Naive thymus-derived CD4-positive, alpha-beta T cell (primary cell): ENCODE results near the gene CFAP210. TPM values are rescaled to one million over a fixed set of nuclear protein-coding genes. Genes with fewer than 3 reads are reported as not detected.

ENCODE experiments used
- ATAC-seq: fragments of 150-1000 bp; cut with Tn5 transposase; 2 replicates; pipeline ENCODE4 v1.10.0; 2021; ENCODE audit warnings: mild to moderate bottlenecking, moderate library complexity
- CTCF ChIA-PET: fragments of 350-600 bp; sonication (Branson Sonifier 250); formaldehyde crosslinking; loops from one replicate; lab custom pipeline; 2021; ENCODE audit warnings: antibody characterized with exemption; lab: Charles Lee
- POLR2A ChIA-PET: fragments of 350-600 bp; sonication (Branson Sonifier 250); formaldehyde crosslinking; loops from one replicate; lab custom pipeline; 2021; ENCODE audit warnings: antibody characterized with exemption, inconsistent platforms; lab: Charles Lee
- DNase-seq, 9 donors: peaks; one replicate each; pipeline versions ENCODE4 v3.0.0 to v3.0.0-alpha.2; 2020 to 2022; ENCODE audit warnings: mixed read lengths in 1 of 9
- H3K27ac ChIP-seq: one replicate; pipeline ENCODE4 v1.7.0; 2013; ENCODE audit warnings: mild to moderate bottlenecking, low read depth, low read length, moderate library complexity
- H3K27me3 ChIP-seq, 2 donors: one replicate each; pipeline ENCODE4 v1.7.0; 2013; ENCODE audit warnings: low read length in 2 of 2, mild to moderate bottlenecking in 2 of 2, moderate library complexity in 2 of 2; ENCODE audit not compliant: control insufficient read depth in 2 of 2, insufficient read depth in 2 of 2
- H3K36me3 ChIP-seq, 3 experiments: 1 replicate in 2 of 3; 2 replicates in 1 of 3; pipeline ENCODE4 v1.7.0; 2013; ENCODE audit warnings: low read length in 3 of 3, mild to moderate bottlenecking in 3 of 3, moderate library complexity in 1 of 3; ENCODE audit not compliant: insufficient read depth in 3 of 3, control insufficient read depth in 2 of 3
- H3K4me1 ChIP-seq, 2 donors: one replicate each; pipeline ENCODE4 v1.7.0; 2013; ENCODE audit warnings: low read length in 2 of 2, mild to moderate bottlenecking in 2 of 2, moderate library complexity in 1 of 2; ENCODE audit not compliant: control insufficient read depth in 2 of 2, insufficient read depth in 2 of 2
- H3K4me3 ChIP-seq: 2 replicates; pipeline ENCODE4 v1.7.0; 2013; ENCODE audit warnings: mild to moderate bottlenecking, low read length
- H3K9me3 ChIP-seq, 3 experiments: 1 replicate in 2 of 3; 2 replicates in 1 of 3; pipeline ENCODE4 v1.7.0; 2013; ENCODE audit warnings: low read length in 3 of 3; ENCODE audit not compliant: control insufficient read depth in 2 of 3
- H3K27ac Mint-ChIP-seq, 9 donors: one replicate each; pipeline ENCODE4 v1.8.0; 2020 to 2022; ENCODE audit warnings: mixed read lengths in 9 of 9, mild to moderate bottlenecking in 8 of 9, moderate library complexity in 5 of 9, inconsistent platforms in 2 of 9
- H3K27me3 Mint-ChIP-seq, 5 donors: one replicate each; pipeline ENCODE4 v1.8.0; 2021 to 2022; ENCODE audit warnings: mixed read lengths in 5 of 5, mild to moderate bottlenecking in 1 of 5
- H3K36me3 Mint-ChIP-seq, 5 donors: one replicate each; pipeline ENCODE4 v1.8.0; 2020 to 2022; ENCODE audit warnings: mixed read lengths in 5 of 5, mild to moderate bottlenecking in 3 of 5, inconsistent platforms in 1 of 5
- H3K4me1 Mint-ChIP-seq, 7 donors: one replicate each; pipeline ENCODE4 v1.8.0; 2020 to 2022; ENCODE audit warnings: mixed read lengths in 7 of 7, mild to moderate bottlenecking in 3 of 7, inconsistent platforms in 1 of 7
- H3K4me3 Mint-ChIP-seq, 10 donors: one replicate each; pipeline ENCODE4 v1.8.0; 2020 to 2022; ENCODE audit warnings: mild to moderate bottlenecking in 10 of 10, mixed read lengths in 10 of 10, moderate library complexity in 6 of 10, inconsistent platforms in 2 of 10
- H3K9me3 Mint-ChIP-seq, 11 donors: one replicate each; pipeline ENCODE4 v1.8.0; 2020 to 2022; ENCODE audit warnings: mixed read lengths in 11 of 11, mild to moderate bottlenecking in 4 of 11, inconsistent platforms in 1 of 11, moderate library complexity in 1 of 11
- intact Hi-C, 2 donors: fragments of 100-400 bp; cut with micrococcal nuclease; formaldehyde crosslinking; loops; one replicate each; pipeline ENCODE4 v1.15.1; 2023
- polyA plus RNA-seq, 2 donors: library from polyadenylated mRNA; unstranded; fragments of 300-500 nt; fragmentation: Illumina TruSeq; gene quantifications; one replicate each; pipeline ENCODE4 v1.2.3, GENCODE V29; 2021
- total RNA-seq, 6 experiments: library from RNA in 5 of 6; stranded (reverse) in 5 of 6; gene quantifications; 1 replicate in 5 of 6; 2 replicates in 1 of 6; pipeline ENCODE4 v1.2.3 and lab custom pipeline; 2021 to 2026

Gene CFAP210
- total and polyA plus RNA-seq, 7 experiments from 2014 or later = 1.0 to 3.6 TPM; not detected in 5

DNA sequence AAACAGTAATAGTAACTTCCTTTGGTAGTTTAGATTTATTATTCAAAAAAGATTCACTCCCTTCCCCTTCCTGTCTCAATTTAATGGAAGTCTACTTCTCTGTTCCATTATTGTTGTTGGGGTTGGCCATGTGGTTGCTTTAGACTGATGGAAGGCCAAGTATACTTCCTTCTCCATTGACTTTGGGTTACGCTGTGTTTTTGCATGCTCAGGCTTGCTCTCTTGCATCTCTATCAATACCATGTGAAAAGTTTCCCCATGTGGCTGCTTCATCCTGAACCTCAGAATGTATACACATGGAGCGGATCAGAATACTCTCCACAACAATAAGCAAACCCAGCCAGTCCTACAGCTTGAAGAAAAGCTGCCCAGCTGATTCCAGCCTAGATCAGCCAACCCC lies 20.3 kb downstream of the CFAP210 start:
- Mint-ChIP-seq H3K9me3 (peaks cover 0 to 3% (median 0%) of the 10 kb centered on the region in 11 donors), H3K4me3 (no peak overlapping the region), H3K27ac (no peak overlapping the region), H3K27me3 (peaks cover 5 to 23% (median 10%) of the 10 kb centered on the region in 5 donors), H3K36me3 (no peaks in the 10 kb centered on the region), H3K4me1 (no peaks in the 10 kb centered on the region)
- CTCF ChIA-PET = no interaction called here
- ATAC-seq (no peak), DNase-seq (no peak)
- Histone ChIP-seq H3K4me1 (no peaks in the 10 kb centered on the region), H3K4me3 (no peak overlapping the region), H3K9me3 (no peaks in the 10 kb centered on the region), H3K36me3 (no peaks in the 10 kb centered on the region), H3K27me3 (no peaks in the 10 kb centered on the region), H3K27ac (no peak overlapping the region)
- intact Hi-C loops = no loop called here
- POLR2A ChIA-PET = no interaction called here

- Histone ChIP-seq H3K36me3 (no peaks in the 10 kb centered on the region), H3K27me3 (no peaks in the 10 kb centered on the region), H3K27ac (no peak overlapping the region), H3K9me3 (no peaks in the 10 kb centered on the region), H3K4me3 (no peak overlapping the region), H3K4me1 (no peaks in the 10 kb centered on the region)
- H3K27me3 Mint-ChIP-seq = peaks cover 5 to 23% (median 10%) of the 10 kb centered on the region in 5 donors
- intact Hi-C loops = no loop called here
- no peak overlapping the region for H3K27ac Mint-ChIP-seq
- ChIA-PET POLR2A (no interaction called here), CTCF (no interaction called here)
- no peak for ATAC-seq
- H3K4me1 Mint-ChIP-seq = no peaks in the 10 kb centered on the region
- no peak overlapping the region for H3K4me3 Mint-ChIP-seq
- DNase-seq = no peak
- H3K36me3 Mint-ChIP-seq = no peaks in the 10 kb centered on the region
- H3K9me3 Mint-ChIP-seq = peaks cover 0 to 4% (median 0%) of the 10 kb centered on the region in 11 donors
Observed at GRCh38 chr2:169673106-169673505, 21.1 kb downstream of the CFAP210 start.

GRCh38 chr2:169672406-169672805 lies 21.8 kb downstream of the CFAP210 start:
- Mint-ChIP-seq H3K27ac (no peak overlapping the region), H3K27me3 (peaks cover 5 to 23% (median 10%) of the 10 kb centered on the region in 5 donors), H3K36me3 (no peaks in the 10 kb centered on the region), H3K4me3 (no peak overlapping the region), H3K9me3 (peaks cover 0 to 4% (median 0%) of the 10 kb centered on the region in 11 donors), H3K4me1 (no peaks in the 10 kb centered on the region)
- H3K4me1 ChIP-seq = no peaks in the 10 kb centered on the region
- no peaks in the 10 kb centered on the region for H3K27me3 ChIP-seq
- ATAC-seq = no peak
- intact Hi-C loops = no loop called here
- ChIA-PET CTCF (no interaction called here), POLR2A (no interaction called here)
- H3K4me3 ChIP-seq = no peak overlapping the region
- DNase-seq = no peak
- no peaks in the 10 kb centered on the region for H3K36me3 ChIP-seq
- H3K27ac ChIP-seq = no peak overlapping the region
- H3K9me3 ChIP-seq = no peaks in the 10 kb centered on the region

DNA sequence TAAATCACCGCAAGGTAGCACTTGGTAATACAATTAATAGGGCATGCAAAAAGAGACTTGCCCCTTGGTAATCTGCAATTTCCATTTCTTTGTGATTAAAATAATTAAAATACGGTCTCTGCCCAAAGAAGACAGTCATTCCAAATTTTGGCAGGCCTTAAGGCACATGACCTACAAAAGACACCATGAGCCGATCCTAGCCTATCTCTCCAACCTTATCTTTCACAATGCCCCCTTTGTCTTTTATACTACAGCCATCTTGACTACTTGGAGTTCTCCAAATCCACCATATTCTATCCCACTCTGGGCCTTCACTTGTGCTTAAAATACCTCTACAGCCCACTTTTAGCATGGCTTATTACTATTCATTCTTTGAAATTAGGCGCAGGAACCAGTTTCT lies 23.3 kb downstream of the CFAP210 start:
- Histone ChIP-seq H3K9me3 (no peaks in the 10 kb centered on the region), H3K36me3 (no peaks in the 10 kb centered on the region), H3K4me3 (no peak overlapping the region), H3K4me1 (no peaks in the 10 kb centered on the region), H3K27ac (no peak overlapping the region), H3K27me3 (no peaks in the 10 kb centered on the region)
- ChIA-PET POLR2A (no interaction called here), CTCF (no interaction called here)
- H3K27ac Mint-ChIP-seq = no peak overlapping the region
- DNase-seq (no peak), ATAC-seq (no peak)
- peaks cover 0 to 4% (median 0%) of the 10 kb centered on the region in 11 donors for H3K9me3 Mint-ChIP-seq
- peaks cover 8 to 19% (median 10%) of the 10 kb centered on the region in 5 donors for H3K27me3 Mint-ChIP-seq
- H3K36me3 Mint-ChIP-seq = no peaks in the 10 kb centered on the region
- intact Hi-C loops = no loop called here
- H3K4me3 Mint-ChIP-seq = no peak overlapping the region
- H3K4me1 Mint-ChIP-seq = no peaks in the 10 kb centered on the region

- Histone ChIP-seq H3K4me3 (no peak overlapping the region), H3K27me3 (no peaks in the 10 kb centered on the region), H3K4me1 (peaks cover 0 to 2% of the 10 kb centered on the region in 2 donors), H3K36me3 (no peaks in the 10 kb centered on the region), H3K9me3 (no peaks in the 10 kb centered on the region), H3K27ac (no peak overlapping the region)
- H3K4me3 Mint-ChIP-seq = no peak overlapping the region
- peaks cover 0 to 4% (median 0%) of the 10 kb centered on the region in 11 donors for H3K9me3 Mint-ChIP-seq
- ChIA-PET POLR2A (no interaction called here), CTCF (interaction anchor here (0.6 to 0.7 kb wide), 2 partner anchors 9 to 97 kb away, joined by 3 read pairs; no protein-coding TSS in a partner anchor)
- intact Hi-C loops = no loop called here
- H3K27me3 Mint-ChIP-seq = peaks cover 8 to 19% (median 10%) of the 10 kb centered on the region in 5 donors
- no peaks in the 10 kb centered on the region for H3K36me3 Mint-ChIP-seq
- no peaks in the 10 kb centered on the region for H3K4me1 Mint-ChIP-seq
- no peak for ATAC-seq
- DNase-seq = no peak
- H3K27ac Mint-ChIP-seq = no peak overlapping the region
Observed at GRCh38 chr2:169670215-169670651, 24.0 kb downstream of the CFAP210 start.

DNA sequence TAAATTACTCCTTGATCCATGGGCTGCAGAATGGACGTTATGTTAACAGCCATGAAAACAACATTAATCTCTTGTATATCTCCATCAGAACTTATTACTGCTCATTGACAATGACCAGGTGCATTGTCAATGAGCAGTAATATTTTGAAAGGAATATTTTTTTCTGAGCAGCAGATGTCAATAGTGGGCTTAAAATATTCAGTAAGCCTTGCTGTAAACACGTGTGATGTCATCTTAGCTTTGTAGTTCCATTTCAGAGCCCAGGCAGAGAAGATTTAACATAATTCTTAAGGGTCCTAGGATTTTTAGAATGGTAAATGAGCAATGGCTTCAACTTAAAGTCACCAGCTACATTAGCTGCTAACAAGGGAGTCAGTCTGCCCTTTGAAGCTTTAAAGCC lies 26.6 kb downstream of the CFAP210 start:
- no peaks in the 10 kb centered on the region for H3K36me3 ChIP-seq
- ChIA-PET CTCF (no interaction called here), POLR2A (no interaction called here)
- no peak overlapping the region for H3K27ac Mint-ChIP-seq
- no peaks in the 10 kb centered on the region for H3K36me3 Mint-ChIP-seq
- ATAC-seq (no peak), DNase-seq (no peak)
- H3K9me3 ChIP-seq = no peaks in the 10 kb centered on the region
- intact Hi-C loops = no loop called here
- no peak overlapping the region for H3K4me3 Mint-ChIP-seq
- H3K27me3 ChIP-seq = no peaks in the 10 kb centered on the region
- no peak overlapping the region for H3K27ac ChIP-seq
- no peak overlapping the region for H3K4me3 ChIP-seq
- no peaks in the 10 kb centered on the region for H3K4me1 Mint-ChIP-seq
- peaks cover 0 to 10% (median 4%) of the 10 kb centered on the region in 5 donors for H3K27me3 Mint-ChIP-seq
- peaks cover 0 to 2% of the 10 kb centered on the region in 2 donors for H3K4me1 ChIP-seq
- H3K9me3 Mint-ChIP-seq = peaks cover 0 to 4% (median 0%) of the 10 kb centered on the region in 11 donors
